KMS-11 (cell line): ENCODE measurements around the gene C2orf72.

Experiments
- H2AFZ ChIP-seq: fragments of 200-600 bp; sonication (generic); 2 replicates; pipeline ENCODE4 v1.6.1; 2016; ENCODE audit warnings: antibody characterized with exemption, mixed run types, low read depth
- H3K27ac ChIP-seq: fragments of 200-600 bp; sonication (generic); 2 replicates; pipeline ENCODE4 v1.6.1; 2016; ENCODE audit warnings: mild to moderate bottlenecking, mixed run types
- H3K27me3 ChIP-seq: fragments of 200-600 bp; sonication (generic); 2 replicates; pipeline ENCODE4 v1.6.1; 2017; ENCODE audit warnings: mild to moderate bottlenecking, low read depth, mixed run types, moderate library complexity; ENCODE audit not compliant: insufficient read depth
- H3K36me3 ChIP-seq: fragments of 200-600 bp; sonication (generic); 2 replicates; pipeline ENCODE4 v1.6.1; 2017; ENCODE audit warnings: mild to moderate bottlenecking, mixed run types; ENCODE audit not compliant: insufficient read depth
- H3K4me1 ChIP-seq: fragments of 200-600 bp; sonication (generic); 2 replicates; pipeline ENCODE4 v1.6.1; 2016; ENCODE audit warnings: mild to moderate bottlenecking, low read depth, mixed run types; ENCODE audit not compliant: poor library complexity, severe bottlenecking
- H3K4me2 ChIP-seq: fragments of 200-600 bp; sonication (generic); 2 replicates; pipeline ENCODE4 v1.7.0; 2016; ENCODE audit warnings: mild to moderate bottlenecking, mixed run types
- H3K4me3 ChIP-seq: fragments of 200-600 bp; sonication (generic); IDR thresholded peaks from 2 replicates; pipeline ENCODE4 v1.6.1; 2017; ENCODE audit warnings: low read depth, low read length, mixed read lengths; ENCODE audit not compliant: insufficient read depth
- H3K79me2 ChIP-seq: fragments of 200-600 bp; sonication (generic); 2 replicates; pipeline ENCODE4 v1.6.1; 2016; ENCODE audit warnings: low read depth, mixed run types; ENCODE audit not compliant: insufficient read depth
- H3K9ac ChIP-seq: fragments of 200-600 bp; sonication (generic); 2 replicates; pipeline ENCODE4 v1.6.1; 2016; ENCODE audit warnings: mild to moderate bottlenecking, mixed run types
- H4K20me1 ChIP-seq: fragments of 200-600 bp; sonication (generic); 2 replicates; pipeline ENCODE4 v1.6.1; 2016; ENCODE audit warnings: mild to moderate bottlenecking, mixed run types; ENCODE audit not compliant: insufficient read depth
- CTCF ChIP-seq: fragments of 200-600 bp; sonication (generic); conservative IDR thresholded peaks from 2 replicates; pipeline ENCODE4 v1.6.1; 2017; ENCODE audit warnings: low read depth, mild to moderate bottlenecking, antibody characterized with exemption, low read length, moderate library complexity, mixed read lengths

The C2orf72 gene

GRCh38 chr2:230991598-230991997 is 45.7 kb upstream of the C2orf72 start:
- Histone ChIP-seq H3K27me3 (no peaks in the 10 kb centered on the region), H4K20me1 (no peaks in the 10 kb centered on the region), H3K9ac (no peak overlapping the region), H3K4me1 (peaks cover 12% of the 10 kb centered on the region), H3K4me3 (no peak overlapping the region), H3K27ac (no peak overlapping the region), H3K36me3 (no peaks in the 10 kb centered on the region), H3K4me2 (no peak overlapping the region), H2AFZ (no peak overlapping the region), H3K79me2 (no peaks in the 10 kb centered on the region)
- no peak for TF ChIP-seq CTCF

GRCh38 chr2:230995821-230996220 is 41.5 kb upstream of the C2orf72 start, which contains the start of gene SPATA3:
Gene SPATA3, plus strand, starts transcription at chr2:230996121. Its CDS starts 113 bp downstream, at chr2:230996234.
- Histone ChIP-seq H3K4me3 (no peak within 1 kb of the TSS), H4K20me1 (no peaks in the 10 kb centered on the region), H3K27ac (no peak within 1 kb of the TSS), H3K79me2 (no peaks in the 10 kb centered on the region), H2AFZ (no peak within 1 kb of the TSS), H3K4me2 (no peak within 1 kb of the TSS), H3K9ac (no peak within 1 kb of the TSS), H3K36me3 (no peaks in the 10 kb centered on the region), H3K27me3 (no peaks in the 10 kb centered on the region), H3K4me1 (no peaks in the 10 kb centered on the region)
- no peak for TF ChIP-seq CTCF

- H3K4me3 ChIP-seq: no peak overlapping the region
- H4K20me1 ChIP-seq: no peaks in the 10 kb centered on the region
- H3K36me3 ChIP-seq: no peaks in the 10 kb centered on the region
- no peaks in the 10 kb centered on the region for H3K79me2 ChIP-seq
- no peak overlapping the region for H2AFZ ChIP-seq
- H3K27me3 ChIP-seq: no peaks in the 10 kb centered on the region
- H3K27ac ChIP-seq: no peak overlapping the region
- no peak overlapping the region for H3K4me2 ChIP-seq
- H3K9ac ChIP-seq: no peak overlapping the region
- H3K4me1 ChIP-seq: no peaks in the 10 kb centered on the region
- TF ChIP-seq CTCF: no peak
Measured at GRCh38 chr2:230996661-230997060, 40.7 kb upstream of the C2orf72 start.

GRCh38 chr2:230998882-230999281 is 38.4 kb upstream of the C2orf72 start:
- H3K27ac ChIP-seq: no peak overlapping the region
- no peaks in the 10 kb centered on the region for H4K20me1 ChIP-seq
- H3K36me3 ChIP-seq: no peaks in the 10 kb centered on the region
- H3K4me1 ChIP-seq: no peaks in the 10 kb centered on the region
- H2AFZ ChIP-seq: no peak overlapping the region
- no peak overlapping the region for H3K4me2 ChIP-seq
- H3K4me3 ChIP-seq: no peak overlapping the region
- no peak overlapping the region for H3K9ac ChIP-seq
- H3K27me3 ChIP-seq: no peaks in the 10 kb centered on the region
- H3K79me2 ChIP-seq: no peaks in the 10 kb centered on the region
- no peak for TF ChIP-seq CTCF
